ENCODE measurements around the gene GJB5. TPM values are rescaled to one million over a fixed set of nuclear protein-coding genes. Genes with fewer than 3 reads are reported as not detected.
"Not testable (repeated sequence)": the region's sequence is repeated elsewhere in the genome, so short reads cannot be mapped to it uniquely, and the experiment has no call there.

Gene GJB5
- total RNA-seq, 1 donor from 2014 or later: not detected

GRCh38 chr1:34753163-34753562, 1.7 kb upstream of the GJB5 start:
- DNase-seq: no peak
- H3K36me3 Mint-ChIP-seq (ENCODE audit: low read depth): no peaks in the 10 kb centered on the region
- intact Hi-C loops (cut with micrococcal nuclease): no loop called here
- H3K4me1 Mint-ChIP-seq: no peaks in the 10 kb centered on the region
- H3K27ac Mint-ChIP-seq: no peak overlapping the region
- H3K4me3 Mint-ChIP-seq: no peak overlapping the region
- no peaks in the 10 kb centered on the region for H3K9me3 Mint-ChIP-seq
- no peaks in the 10 kb centered on the region for H3K27me3 Mint-ChIP-seq

GRCh38 chr1:34755961-34756360, 1.1 kb downstream of the GJB5 start:
- Mint-ChIP-seq H3K9me3 (no peaks in the 10 kb centered on the region), H3K4me1 (no peaks in the 10 kb centered on the region), H3K27me3 (no peaks in the 10 kb centered on the region), H3K4me3 (no peak overlapping the region), H3K27ac (no peak overlapping the region), H3K36me3 (ENCODE audit: low read depth) (no peaks in the 10 kb centered on the region)
- intact Hi-C loops (cut with micrococcal nuclease): no loop called here
- DNase-seq: no peak

DNA sequence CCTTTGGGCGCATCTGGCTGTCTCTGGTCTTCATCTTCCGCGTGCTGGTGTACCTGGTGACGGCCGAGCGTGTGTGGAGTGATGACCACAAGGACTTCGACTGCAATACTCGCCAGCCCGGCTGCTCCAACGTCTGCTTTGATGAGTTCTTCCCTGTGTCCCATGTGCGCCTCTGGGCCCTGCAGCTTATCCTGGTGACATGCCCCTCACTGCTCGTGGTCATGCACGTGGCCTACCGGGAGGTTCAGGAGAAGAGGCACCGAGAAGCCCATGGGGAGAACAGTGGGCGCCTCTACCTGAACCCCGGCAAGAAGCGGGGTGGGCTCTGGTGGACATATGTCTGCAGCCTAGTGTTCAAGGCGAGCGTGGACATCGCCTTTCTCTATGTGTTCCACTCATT, 2.5 kb downstream of the GJB5 start:
- Mint-ChIP-seq H3K27ac (no peak overlapping the region), H3K4me1 (no peaks in the 10 kb centered on the region), H3K4me3 (no peak overlapping the region), H3K36me3 (ENCODE audit: low read depth) (no peaks in the 10 kb centered on the region), H3K27me3 (no peaks in the 10 kb centered on the region), H3K9me3 (no peaks in the 10 kb centered on the region)
- DNase-seq: no peak
- intact Hi-C loops (cut with micrococcal nuclease): no loop called here

- Mint-ChIP-seq H3K27me3 (no peaks in the 10 kb centered on the region), H3K36me3 (ENCODE audit: low read depth) (no peaks in the 10 kb centered on the region), H3K4me3 (no peak overlapping the region), H3K4me1 (no peaks in the 10 kb centered on the region), H3K9me3 (no peaks in the 10 kb centered on the region), H3K27ac (no peak overlapping the region)
- intact Hi-C loops (cut with micrococcal nuclease): no loop called here
- DNase-seq: no peak
Measured at GRCh38 chr1:34758751-34759150, 3.9 kb downstream of the GJB5 start.

DNA sequence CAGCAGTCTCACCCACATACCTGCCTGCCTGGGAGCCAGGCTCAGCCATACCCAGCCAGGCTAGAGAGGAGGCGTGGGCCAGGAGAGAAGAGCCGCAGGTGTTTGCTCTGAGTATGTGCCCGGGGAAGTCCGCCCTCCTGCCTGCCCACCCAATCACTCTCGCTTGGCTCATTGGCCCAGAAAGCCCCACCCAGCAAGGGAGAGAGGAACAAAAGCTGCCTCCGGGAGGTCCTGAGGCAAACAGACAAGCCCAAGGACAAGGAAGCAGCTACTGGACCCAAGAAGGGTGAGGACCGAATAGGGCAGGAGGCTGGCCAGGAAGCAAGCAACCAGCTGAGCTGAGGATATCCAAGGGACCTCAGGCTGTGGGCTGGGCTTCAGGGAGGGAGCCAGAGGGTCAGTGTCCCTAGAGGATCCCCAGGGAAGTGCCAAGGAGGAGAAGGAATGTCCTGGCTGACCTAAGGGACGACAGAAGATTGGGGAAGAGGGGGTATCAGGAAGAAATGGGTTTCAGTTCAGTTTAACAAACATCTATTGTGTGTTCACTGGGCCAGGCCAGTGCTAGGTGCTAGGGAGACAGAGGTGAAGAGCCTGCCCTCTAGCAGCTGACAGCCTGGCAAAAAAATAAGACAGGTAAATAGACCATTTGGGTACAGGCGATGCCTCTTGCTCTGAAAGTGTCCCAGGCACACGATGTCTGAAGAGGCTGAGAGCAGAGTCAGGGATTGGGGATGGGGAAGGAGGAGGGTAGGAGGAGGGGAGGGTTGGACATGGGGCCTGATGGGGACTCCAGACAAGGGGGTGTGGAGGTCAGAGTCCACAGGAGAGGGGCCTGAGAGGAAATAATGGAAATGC, 4.9 kb downstream of the GJB5 start, which contains the start of gene GJB4:
Gene GJB4 (plus strand): TSS at position 238 of the 855 bp plus-strand sequence. CDS start 1,515 bp downstream, outside the sequence.
- H3K27ac Mint-ChIP-seq: no peak within 1 kb of the TSS
- DNase-seq: no peak
- H3K9me3 Mint-ChIP-seq: no peaks in the 10 kb centered on the region
- intact Hi-C loops (cut with micrococcal nuclease): no loop called here
- no peak within 1 kb of the TSS for H3K4me3 Mint-ChIP-seq
- no peaks in the 10 kb centered on the region for H3K4me1 Mint-ChIP-seq
- H3K36me3 Mint-ChIP-seq (ENCODE audit: low read depth): no peaks in the 10 kb centered on the region
- H3K27me3 Mint-ChIP-seq: no peaks in the 10 kb centered on the region

DNA sequence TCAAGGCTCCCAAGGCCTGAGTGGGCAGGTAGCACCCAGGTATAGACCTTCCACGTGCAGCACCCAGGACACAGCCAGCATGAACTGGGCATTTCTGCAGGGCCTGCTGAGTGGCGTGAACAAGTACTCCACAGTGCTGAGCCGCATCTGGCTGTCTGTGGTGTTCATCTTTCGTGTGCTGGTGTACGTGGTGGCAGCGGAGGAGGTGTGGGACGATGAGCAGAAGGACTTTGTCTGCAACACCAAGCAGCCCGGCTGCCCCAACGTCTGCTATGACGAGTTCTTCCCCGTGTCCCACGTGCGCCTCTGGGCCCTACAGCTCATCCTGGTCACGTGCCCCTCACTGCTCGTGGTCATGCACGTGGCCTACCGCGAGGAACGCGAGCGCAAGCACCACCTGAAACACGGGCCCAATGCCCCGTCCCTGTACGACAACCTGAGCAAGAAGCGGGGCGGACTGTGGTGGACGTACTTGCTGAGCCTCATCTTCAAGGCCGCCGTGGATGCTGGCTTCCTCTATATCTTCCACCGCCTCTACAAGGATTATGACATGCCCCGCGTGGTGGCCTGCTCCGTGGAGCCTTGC, 6.4 kb downstream of the GJB5 start:
- Mint-ChIP-seq H3K27me3 (no peaks in the 10 kb centered on the region), H3K4me3 (no peak overlapping the region), H3K4me1 (no peaks in the 10 kb centered on the region), H3K9me3 (no peaks in the 10 kb centered on the region), H3K27ac (no peak overlapping the region), H3K36me3 (ENCODE audit: low read depth) (no peaks in the 10 kb centered on the region)
- intact Hi-C loops (cut with micrococcal nuclease): no loop called here
- no peak for DNase-seq

DNA sequence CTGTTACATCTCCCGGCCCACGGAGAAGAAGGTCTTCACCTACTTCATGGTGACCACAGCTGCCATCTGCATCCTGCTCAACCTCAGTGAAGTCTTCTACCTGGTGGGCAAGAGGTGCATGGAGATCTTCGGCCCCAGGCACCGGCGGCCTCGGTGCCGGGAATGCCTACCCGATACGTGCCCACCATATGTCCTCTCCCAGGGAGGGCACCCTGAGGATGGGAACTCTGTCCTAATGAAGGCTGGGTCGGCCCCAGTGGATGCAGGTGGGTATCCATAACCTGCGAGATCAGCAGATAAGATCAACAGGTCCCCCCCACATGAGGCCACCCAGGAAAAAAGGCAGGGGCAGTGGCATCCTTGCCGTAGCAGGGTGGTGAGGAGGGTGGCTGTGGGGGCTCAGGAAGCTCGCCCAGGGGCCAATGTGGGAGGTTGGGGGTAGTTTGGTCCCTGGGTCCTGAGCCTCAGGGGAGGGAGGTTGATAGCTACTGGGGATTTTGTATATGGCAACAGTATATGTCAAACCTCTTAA, 7.0 kb downstream of the GJB5 start:
- H3K4me3 Mint-ChIP-seq: no peak overlapping the region
- H3K9me3 Mint-ChIP-seq: no peaks in the 10 kb centered on the region
- H3K4me1 Mint-ChIP-seq: no peaks in the 10 kb centered on the region
- no peak overlapping the region for H3K27ac Mint-ChIP-seq
- H3K36me3 Mint-ChIP-seq (ENCODE audit: low read depth): no peaks in the 10 kb centered on the region
- DNase-seq: no peak
- intact Hi-C loops (cut with micrococcal nuclease): no loop called here
- no peaks in the 10 kb centered on the region for H3K27me3 Mint-ChIP-seq

- H3K36me3 Mint-ChIP-seq (ENCODE audit: low read depth): no peaks in the 10 kb centered on the region
- H3K27me3 Mint-ChIP-seq: no peaks in the 10 kb centered on the region
- H3K9me3 Mint-ChIP-seq: no peaks in the 10 kb centered on the region
- DNase-seq: no peak
- no peak overlapping the region for H3K27ac Mint-ChIP-seq
- intact Hi-C loops (cut with micrococcal nuclease): no loop called here
- no peaks in the 10 kb centered on the region for H3K4me1 Mint-ChIP-seq
- no peak overlapping the region for H3K4me3 Mint-ChIP-seq
Measured at GRCh38 chr1:34762474-34763141, 7.8 kb downstream of the GJB5 start.

DNA sequence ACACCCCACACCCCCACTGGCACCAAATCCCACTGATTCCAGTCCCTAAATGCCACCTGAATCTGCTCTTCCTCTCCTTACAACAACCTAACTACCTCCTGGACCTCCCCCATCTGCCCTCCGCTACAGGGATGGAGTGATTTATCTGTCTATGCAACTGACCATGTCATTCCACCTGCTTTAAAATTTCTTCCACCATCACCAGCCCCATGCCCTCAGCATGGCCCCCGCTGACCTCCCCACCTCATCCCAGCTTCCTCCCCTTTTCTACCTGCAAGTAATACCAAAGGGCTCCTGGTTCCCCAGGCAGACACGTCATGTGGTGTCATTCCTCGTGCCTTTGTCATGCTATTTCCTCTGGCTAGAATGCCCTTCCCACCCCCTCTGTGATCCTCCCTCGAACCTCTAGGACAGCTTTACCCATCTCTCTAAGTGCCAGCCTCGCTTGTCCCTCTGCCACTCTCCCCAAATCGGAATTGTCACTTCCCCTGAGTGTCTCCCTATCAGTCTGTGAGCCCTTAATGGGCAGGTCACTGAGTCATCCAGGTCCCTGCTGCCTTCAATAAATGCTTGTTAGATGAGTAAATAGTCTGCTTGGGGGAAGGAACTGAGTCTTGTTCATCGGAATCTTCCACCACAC, 8.4 kb downstream of the GJB5 start:
- no peaks in the 10 kb centered on the region for H3K4me1 Mint-ChIP-seq
- no peak for DNase-seq
- no peak overlapping the region for H3K27ac Mint-ChIP-seq
- intact Hi-C loops (cut with micrococcal nuclease): no loop called here
- no peaks in the 10 kb centered on the region for H3K27me3 Mint-ChIP-seq
- H3K9me3 Mint-ChIP-seq: no peaks in the 10 kb centered on the region
- H3K4me3 Mint-ChIP-seq: no peak overlapping the region
- no peaks in the 10 kb centered on the region for H3K36me3 Mint-ChIP-seq (ENCODE audit: low read depth)

DNA sequence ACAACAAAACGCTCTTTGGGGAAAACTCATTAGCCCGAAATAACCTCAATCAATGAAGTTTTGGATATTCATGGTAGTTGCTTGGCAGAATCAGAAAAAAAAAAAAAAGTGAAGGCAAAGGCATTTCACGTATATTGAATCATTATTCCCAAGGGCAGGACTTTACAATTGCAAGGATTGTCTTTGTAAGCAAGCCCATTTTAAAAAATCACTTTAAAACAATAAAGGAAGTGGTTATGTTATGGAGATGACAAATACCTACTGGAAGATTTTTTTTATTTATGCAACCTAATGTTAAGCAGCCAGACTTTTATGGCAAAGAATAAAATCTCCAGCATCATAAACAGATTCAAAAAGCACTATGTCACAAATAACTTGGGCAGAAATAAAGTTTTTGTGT, 14.0 kb downstream of the GJB5 start:
- no peaks in the 10 kb centered on the region for H3K9me3 Mint-ChIP-seq
- H3K27me3 Mint-ChIP-seq: no peaks in the 10 kb centered on the region

GRCh38 chr1:34770891-34771504, 16.2 kb downstream of the GJB5 start:
- Mint-ChIP-seq H3K4me1 (no peaks in the 10 kb centered on the region), H3K27ac (no peak overlapping the region), H3K27me3 (no peaks in the 10 kb centered on the region), H3K36me3 (ENCODE audit: low read depth) (no peaks in the 10 kb centered on the region), H3K9me3 (no peaks in the 10 kb centered on the region), H3K4me3 (no peak overlapping the region)
- intact Hi-C loops (cut with micrococcal nuclease): no loop called here
- no peak for DNase-seq

More for the DNA sequence above, 14.0 kb downstream of the GJB5 start:
- Mint-ChIP-seq H3K27ac (no peak overlapping the region), H3K4me1 (no peaks in the 10 kb centered on the region), H3K4me3 (no peak overlapping the region), H3K36me3 (ENCODE audit: low read depth) (no peaks in the 10 kb centered on the region)
- intact Hi-C loops (cut with micrococcal nuclease): no loop called here
- DNase-seq: no peak

GRCh38 chr1:34771573-34772371, 16.9 kb downstream of the GJB5 start:
- H3K4me3 Mint-ChIP-seq: no peak overlapping the region
- DNase-seq: no peak
- no peaks in the 10 kb centered on the region for H3K27me3 Mint-ChIP-seq
- H3K9me3 Mint-ChIP-seq: no peaks in the 10 kb centered on the region
- no peak overlapping the region for H3K27ac Mint-ChIP-seq
- no peaks in the 10 kb centered on the region for H3K4me1 Mint-ChIP-seq
- H3K36me3 Mint-ChIP-seq (ENCODE audit: low read depth): no peaks in the 10 kb centered on the region
- intact Hi-C loops (cut with micrococcal nuclease): no loop called here

DNA sequence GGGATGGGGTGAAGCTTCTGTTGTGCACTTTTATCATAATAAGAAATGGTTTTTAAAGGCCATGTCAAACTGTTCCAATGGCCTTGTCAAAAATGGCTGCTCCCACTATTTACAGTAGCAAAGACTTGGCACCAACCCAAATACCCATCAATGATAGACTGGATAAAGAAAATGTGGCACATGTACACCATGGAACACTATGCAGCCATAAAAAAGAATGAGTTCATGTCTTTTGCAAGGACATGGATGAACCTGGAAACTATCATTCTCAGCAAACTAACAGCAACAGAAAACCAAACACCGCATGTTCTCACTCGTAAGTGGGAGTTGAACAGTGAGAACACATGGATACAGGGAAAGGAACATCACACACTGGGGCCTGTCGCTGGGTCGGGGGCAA, 18.3 kb downstream of the GJB5 start:
- H3K36me3 Mint-ChIP-seq (ENCODE audit: low read depth); intact Hi-C loops (cut with micrococcal nuclease); H3K27ac Mint-ChIP-seq; DNase-seq; H3K4me3 Mint-ChIP-seq; H3K9me3 Mint-ChIP-seq; H3K4me1 Mint-ChIP-seq; H3K27me3 Mint-ChIP-seq: not testable (repeated sequence)
